GM23338 (cell line): ENCODE results near the gene STPG1. TPM values are rescaled to one million over a fixed set of nuclear protein-coding genes. Genes with fewer than 3 reads are reported as not detected.

Source experiments
- ATAC-seq: fragments of 200-7000 bp; cut with Tn5 transposase; 3 replicates; pipeline ENCODE4 v1.9.1; 2020
- DNase-seq: peaks from one replicate; pipeline ENCODE4 v3.0.0-alpha.2; 2015; ENCODE audit warnings: low spot score
- H2AFZ ChIP-seq: fragments of 200-600 bp; sonication (generic); 2 replicates; pipeline ENCODE4 v1.8.0; 2016; ENCODE audit warnings: antibody characterized with exemption, mild to moderate bottlenecking, moderate library complexity
- H3F3A ChIP-seq: fragments of 200-600 bp; sonication (generic); replicated peaks from 2 replicates; pipeline ENCODE4 v1.8.0; 2017; ENCODE audit warnings: antibody characterized with exemption, mixed run types, low read depth
- H3K27ac ChIP-seq: fragments of 200-600 bp; sonication (generic); 2 replicates; pipeline ENCODE4 v1.6.1; 2016; ENCODE audit warnings: low read depth
- H3K27me3 ChIP-seq: fragments of 200-600 bp; sonication (generic); 2 replicates; pipeline ENCODE4 v1.8.0; 2016; ENCODE audit warnings: mild to moderate bottlenecking, mixed run types, moderate library complexity; ENCODE audit not compliant: insufficient read depth
- H3K36me3 ChIP-seq: fragments of 200-600 bp; sonication (generic); 2 replicates; pipeline ENCODE4 v1.8.0; 2016; ENCODE audit warnings: mild to moderate bottlenecking; ENCODE audit not compliant: insufficient read depth
- H3K4me1 ChIP-seq: fragments of 200-600 bp; sonication (generic); 2 replicates; pipeline ENCODE4 v1.8.0; 2016; ENCODE audit warnings: mild to moderate bottlenecking, moderate library complexity; ENCODE audit not compliant: insufficient read depth
- H3K4me2 ChIP-seq: fragments of 200-600 bp; sonication (generic); 2 replicates; pipeline ENCODE4 v1.7.1; 2017; ENCODE audit warnings: mixed run types
- H3K4me3 ChIP-seq: fragments of 200-600 bp; sonication (generic); 2 replicates; pipeline ENCODE4 v1.6.1; 2016; ENCODE audit warnings: mixed run types
- H3K79me2 ChIP-seq: fragments of 200-600 bp; sonication (generic); replicated peaks from 2 replicates; pipeline ENCODE4 v1.8.0; 2017; ENCODE audit warnings: mild to moderate bottlenecking; ENCODE audit not compliant: insufficient read depth
- H3K9me2 ChIP-seq: fragments of 200-600 bp; sonication (generic); 2 replicates; pipeline ENCODE4 v1.8.0; 2017; ENCODE audit not compliant: insufficient read depth
- H4K20me1 ChIP-seq: fragments of 200-600 bp; sonication (generic); replicated peaks from 2 replicates; pipeline ENCODE4 v1.8.0; 2017; ENCODE audit warnings: mild to moderate bottlenecking; ENCODE audit not compliant: insufficient read depth
- H3K27ac Mint-ChIP-seq: 2 replicates; pipeline ENCODE4 v1.8.0; 2020; ENCODE audit warnings: inconsistent platforms, mild to moderate bottlenecking, moderate library complexity, mixed read lengths
- H3K27me3 Mint-ChIP-seq: 3 replicates; pipeline ENCODE4 v1.8.0; 2022; ENCODE audit warnings: low read depth, mild to moderate bottlenecking, moderate library complexity, mixed read lengths, inconsistent platforms; ENCODE audit not compliant: insufficient read depth, poor library complexity
- H3K36me3 Mint-ChIP-seq: 3 replicates; pipeline ENCODE4 v1.8.0; 2021; ENCODE audit warnings: low read depth, mild to moderate bottlenecking, inconsistent platforms, moderate library complexity, mixed read lengths
- H3K4me1 Mint-ChIP-seq: 3 replicates; pipeline ENCODE4 v1.8.0; 2020; ENCODE audit warnings: mild to moderate bottlenecking, inconsistent platforms, mixed read lengths
- H3K4me3 Mint-ChIP-seq: 3 replicates; pipeline ENCODE4 v1.8.0; 2021; ENCODE audit warnings: moderate library complexity, mild to moderate bottlenecking, inconsistent platforms, mixed read lengths
- H3K9me3 Mint-ChIP-seq: 3 replicates; pipeline ENCODE4 v1.8.0; 2020; ENCODE audit warnings: moderate library complexity, mild to moderate bottlenecking, inconsistent platforms, mixed read lengths
- CREB1 ChIP-seq: fragments of 250-450 bp; sonication (Bioruptor Pico); IDR thresholded peaks from 2 replicates; pipeline ENCODE4 v1.5.0; 2020; ENCODE audit warnings: low read depth, mild to moderate bottlenecking, moderate library complexity
- ETS1 ChIP-seq: IDR thresholded peaks from 2 replicates; pipeline ENCODE4 v1.6.1; 2016; ENCODE audit warnings: antibody characterized with exemption
- JUNB ChIP-seq: IDR thresholded peaks from one replicate; pipeline ENCODE4 v1.6.1; 2016; ENCODE audit warnings: antibody characterized with exemption; ENCODE audit not compliant: unreplicated experiment
- REST ChIP-seq: IDR thresholded peaks from one replicate; pipeline ENCODE4 v1.6.1; 2018; ENCODE audit warnings: antibody characterized with exemption; ENCODE audit not compliant: unreplicated experiment
- STAT1 ChIP-seq: IDR thresholded peaks from one replicate; pipeline ENCODE4 v1.6.1; 2016; ENCODE audit warnings: antibody characterized with exemption; ENCODE audit not compliant: unreplicated experiment
- ZNF114 ChIP-seq: fragments of 250-450 bp; sonication (Bioruptor Pico); IDR thresholded peaks from 2 replicates; pipeline ENCODE4 v1.5.0; 2020; ENCODE audit warnings: mild to moderate bottlenecking, moderate library complexity
- ZNF331 ChIP-seq: fragments of 250-450 bp; sonication (Bioruptor Pico); IDR thresholded peaks from 2 replicates; pipeline ENCODE4 v1.5.0; 2020; ENCODE audit warnings: low read depth, mild to moderate bottlenecking, moderate library complexity
- polyA plus RNA-seq: library from polyadenylated mRNA; unstranded; fragments of >200 nt; fragmentation: Nextera tagmentation; extraction: Ambion mirVana; gene quantifications from 2 replicates; pipeline ENCODE4 v1.2.1, GENCODE V29; 2016
- total RNA-seq: library from RNA; depleted of rRNA; stranded (reverse); fragments of >200 nt; shearing (Covaris generic); gene quantifications from 2 replicates; pipeline ENCODE4 v1.2.3, GENCODE V29; 2014

Gene STPG1
- total and polyA plus RNA-seq, 2 experiments from 2014 or later = 8.2 to 11.4 TPM

- Mint-ChIP-seq H3K9me3 (no peaks in the 10 kb centered on the region), H3K36me3 (peaks cover 5% of the 10 kb centered on the region; the same call in 1 of the 3 replicates), H3K27ac (no peak overlapping the region), H3K27me3 (peaks cover 6% of the 10 kb centered on the region), H3K4me3 (no peak overlapping the region), H3K4me1 (peaks cover 22% of the 10 kb centered on the region)
- no peaks in the 10 kb centered on the region for H3K27me3 ChIP-seq
- 0 out of 2 replicates have a peak, but pooled peaks cover 5% of the 10 kb centered on the region for H3K36me3 ChIP-seq
- no peak for TF ChIP-seq ZNF331 (CRISPR knock-in tag)
- no peak for TF ChIP-seq REST
- no peaks in the 10 kb centered on the region for H3K79me2 ChIP-seq
- no peak overlapping the region for H3K27ac ChIP-seq
- H3F3A ChIP-seq = no peaks in the 10 kb centered on the region
- H3K9me2 ChIP-seq = 0 out of 2 replicates have a peak, but pooled peaks cover 4% of the 10 kb centered on the region
- no peak overlapping the region for H3K4me2 ChIP-seq
- no peak for DNase-seq
- no peak overlapping the region for H3K4me3 ChIP-seq
- H2AFZ ChIP-seq = no peak overlapping the region
- no peaks in the 10 kb centered on the region; the same call in none of the 2 replicates for H3K4me1 ChIP-seq
- ATAC-seq = no peak
- no peaks in the 10 kb centered on the region for H4K20me1 ChIP-seq
Observed at GRCh38 chr1:24441996-24442668, 28.6 kb upstream of the STPG1 start.

GRCh38 chr1:24441480-24441879 is 27.9 kb upstream of the STPG1 start:
- no peaks in the 10 kb centered on the region for H3K9me3 Mint-ChIP-seq
- H3K4me3 Mint-ChIP-seq = no peak overlapping the region
- TF ChIP-seq CREB1 (CRISPR knock-in tag) (no peak), ZNF331 (CRISPR knock-in tag) (no peak), ZNF114 (CRISPR knock-in tag) (no peak)

GRCh38 chr1:24440436-24440835 is 26.9 kb upstream of the STPG1 start:
- Mint-ChIP-seq H3K4me1 (peaks cover 22% of the 10 kb centered on the region), H3K27ac (no peak overlapping the region), H3K36me3 (no peaks in the 10 kb centered on the region), H3K27me3 (peaks cover 6% of the 10 kb centered on the region), H3K9me3 (no peaks in the 10 kb centered on the region), H3K4me3 (no peak overlapping the region)
- no peak overlapping the region for H2AFZ ChIP-seq
- H3K4me2 ChIP-seq = no peak overlapping the region
- no peak for ATAC-seq
- H3F3A ChIP-seq = no peaks in the 10 kb centered on the region
- H3K27ac ChIP-seq = no peak overlapping the region
- H3K79me2 ChIP-seq = no peaks in the 10 kb centered on the region
- H4K20me1 ChIP-seq = no peaks in the 10 kb centered on the region
- no peak for DNase-seq
- H3K9me2 ChIP-seq = no peaks in the 10 kb centered on the region
- no peaks in the 10 kb centered on the region for H3K27me3 ChIP-seq
- H3K4me3 ChIP-seq = no peak overlapping the region
- H3K36me3 ChIP-seq = no peaks in the 10 kb centered on the region
- no peaks in the 10 kb centered on the region; the same call in none of the 2 replicates for H3K4me1 ChIP-seq
- no peak for TF ChIP-seq ZNF331 (CRISPR knock-in tag)
- no peak for TF ChIP-seq ETS1
- TF ChIP-seq REST = no peak
- TF ChIP-seq JUNB = no peak
- no peak for TF ChIP-seq STAT1

More at GRCh38 chr1:24441480-24441879, 27.9 kb upstream of the STPG1 start:
- peaks cover 6% of the 10 kb centered on the region for H3K27me3 Mint-ChIP-seq
- H3K4me1 Mint-ChIP-seq = peaks cover 22% of the 10 kb centered on the region
- H3K36me3 Mint-ChIP-seq = peaks cover 5% of the 10 kb centered on the region; the same call in 1 of the 3 replicates
- Histone ChIP-seq H3K4me2 (no peak overlapping the region), H3F3A (no peaks in the 10 kb centered on the region), H3K4me1 (no peaks in the 10 kb centered on the region; the same call in none of the 2 replicates), H4K20me1 (no peaks in the 10 kb centered on the region), H3K79me2 (no peaks in the 10 kb centered on the region), H3K27me3 (no peaks in the 10 kb centered on the region), H3K27ac (no peak overlapping the region), H2AFZ (no peak overlapping the region), H3K36me3 (0 out of 2 replicates have a peak, but pooled peaks cover 1% of the 10 kb centered on the region), H3K4me3 (no peak overlapping the region), H3K9me2 (0 out of 2 replicates have a peak, but pooled peaks cover 2% of the 10 kb centered on the region)
- H3K27ac Mint-ChIP-seq = no peak overlapping the region
- ATAC-seq (no peak), DNase-seq (no peak)
